ENCODE measurements around the gene PHYKPL.

PHYKPL gene

GRCh38 chr5:178191661-178192060, 40.9 kb downstream of the PHYKPL start:
- Mint-ChIP-seq H3K27me3 (peaks cover 7% of the 10 kb centered on the region), H3K9me3 (ENCODE audit: low read depth) (no peaks in the 10 kb centered on the region), H3K4me1 (ENCODE audit: low read depth) (peaks cover 11% of the 10 kb centered on the region), H3K27ac (no peak overlapping the region), H3K4me3 (no peak overlapping the region), H3K36me3 (peaks cover 3% of the 10 kb centered on the region)

DNA sequence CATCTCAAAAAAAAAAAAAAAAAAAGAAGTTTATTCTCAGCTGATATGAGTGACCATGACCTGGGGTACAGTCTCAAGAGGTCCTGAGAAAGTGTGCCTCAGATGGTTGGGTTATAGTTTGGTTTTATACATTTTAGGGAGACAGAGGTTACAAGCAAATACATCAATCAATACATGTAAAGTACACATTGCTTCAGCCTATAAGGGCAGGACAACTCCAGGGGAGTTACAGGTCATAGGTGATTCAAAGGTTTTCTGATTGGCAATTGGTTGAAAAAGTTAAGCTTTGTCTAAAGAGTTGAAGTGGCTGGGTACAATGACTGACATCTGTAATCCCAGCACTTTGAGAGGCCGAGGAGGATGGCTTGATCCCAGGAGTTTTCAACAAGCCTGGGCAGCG, 43.2 kb downstream of the PHYKPL start:
- no peak overlapping the region for H3K4me3 Mint-ChIP-seq
- no peaks in the 10 kb centered on the region for H3K9me3 Mint-ChIP-seq (ENCODE audit: low read depth)
- H3K36me3 Mint-ChIP-seq, result peaks cover 3% of the 10 kb centered on the region
- peaks cover 7% of the 10 kb centered on the region for H3K27me3 Mint-ChIP-seq
- H3K27ac Mint-ChIP-seq, result no peak overlapping the region
- H3K4me1 Mint-ChIP-seq (ENCODE audit: low read depth), result peaks cover 11% of the 10 kb centered on the region

- Mint-ChIP-seq H3K27ac (no peak within 1 kb of the TSS), H3K36me3 (no peaks in the 10 kb centered on the region), H3K4me1 (ENCODE audit: low read depth) (peaks cover 6% of the 10 kb centered on the region), H3K27me3 (no peaks in the 10 kb centered on the region), H3K9me3 (ENCODE audit: low read depth) (no peaks in the 10 kb centered on the region), H3K4me3 (no peak within 1 kb of the TSS)
Measured at GRCh38 chr5:178187014-178187413, 45.6 kb downstream of the PHYKPL start, which contains the start of gene GMCL2. Gene GMCL2 (minus strand): TSS chr5:178187371. CDS start chr5:178187299, 72 bp downstream.

- Mint-ChIP-seq H3K4me3 (no peak overlapping the region), H3K9me3 (ENCODE audit: low read depth) (no peaks in the 10 kb centered on the region), H3K27me3 (no peaks in the 10 kb centered on the region), H3K36me3 (no peaks in the 10 kb centered on the region), H3K4me1 (ENCODE audit: low read depth) (peaks cover 7% of the 10 kb centered on the region), H3K27ac (no peak overlapping the region)
Measured at GRCh38 chr5:178186427-178186826, 46.2 kb downstream of the PHYKPL start.

DNA sequence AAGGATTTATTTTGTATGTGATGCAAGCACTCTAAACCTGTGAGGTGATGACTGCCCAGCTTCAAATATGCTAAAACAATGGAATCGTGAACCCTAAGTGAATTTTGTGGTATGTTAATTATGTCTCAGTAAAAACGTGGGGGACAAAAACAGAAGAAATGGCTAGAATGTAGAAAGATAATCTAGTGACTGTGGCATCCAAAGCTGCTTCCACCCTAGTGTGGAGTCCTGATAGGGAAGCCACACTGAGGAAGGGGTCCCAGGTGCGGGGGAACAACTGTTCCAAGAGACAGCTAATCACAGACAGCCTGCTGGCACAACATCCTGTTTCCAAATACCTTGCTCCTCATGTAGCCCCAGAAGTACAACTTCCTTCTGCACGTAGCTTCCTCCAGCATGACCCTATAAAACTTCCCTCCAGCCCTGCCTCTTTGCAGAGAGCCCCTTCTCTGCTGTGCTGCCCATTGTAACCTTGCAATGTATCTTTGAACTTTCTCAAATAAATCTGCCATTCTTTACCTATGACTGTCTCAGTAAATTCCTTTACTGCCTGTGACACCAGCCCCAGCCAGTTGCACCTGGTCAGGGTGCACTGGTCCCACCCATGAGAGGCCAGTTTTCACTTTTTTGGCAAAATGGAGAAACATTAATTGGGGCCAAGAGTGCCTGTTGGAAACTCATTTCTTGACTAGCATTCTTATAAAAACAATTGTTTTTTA, 50.3 kb downstream of the PHYKPL start:
- H3K4me1 Mint-ChIP-seq (ENCODE audit: low read depth), result peaks cover 7% of the 10 kb centered on the region
- no peak overlapping the region for H3K27ac Mint-ChIP-seq
- H3K9me3 Mint-ChIP-seq (ENCODE audit: low read depth), result no peaks in the 10 kb centered on the region
- H3K4me3 Mint-ChIP-seq, result no peak overlapping the region
- no peaks in the 10 kb centered on the region for H3K27me3 Mint-ChIP-seq
- H3K36me3 Mint-ChIP-seq, result no peaks in the 10 kb centered on the region

- Mint-ChIP-seq H3K27ac (no peak overlapping the region), H3K4me3 (no peak overlapping the region), H3K27me3 (no peaks in the 10 kb centered on the region), H3K9me3 (ENCODE audit: low read depth) (no peaks in the 10 kb centered on the region), H3K36me3 (no peaks in the 10 kb centered on the region), H3K4me1 (ENCODE audit: low read depth) (peaks cover 7% of the 10 kb centered on the region)
Measured at GRCh38 chr5:178180141-178180863, 52.3 kb downstream of the PHYKPL start.

GRCh38 chr5:178177569-178177968, 55.0 kb downstream of the PHYKPL start:
- Mint-ChIP-seq H3K9me3 (ENCODE audit: low read depth) (no peaks in the 10 kb centered on the region), H3K4me3 (no peak overlapping the region), H3K27me3 (no peaks in the 10 kb centered on the region), H3K4me1 (ENCODE audit: low read depth) (peaks cover 6% of the 10 kb centered on the region), H3K27ac (no peak overlapping the region), H3K36me3 (no peaks in the 10 kb centered on the region)

- Mint-ChIP-seq H3K27ac (no peak overlapping the region), H3K27me3 (no peaks in the 10 kb centered on the region), H3K4me3 (no peak overlapping the region)
Measured at GRCh38 chr5:178176791-178177190, 55.8 kb downstream of the PHYKPL start.

GRCh38 chr5:178174456-178174855, 58.1 kb downstream of the PHYKPL start:
- no peak overlapping the region for H3K27ac Mint-ChIP-seq
- no peak overlapping the region for H3K4me3 Mint-ChIP-seq
- no peaks in the 10 kb centered on the region for H3K36me3 Mint-ChIP-seq
- no peaks in the 10 kb centered on the region for H3K4me1 Mint-ChIP-seq (ENCODE audit: low read depth)
- H3K27me3 Mint-ChIP-seq, result no peaks in the 10 kb centered on the region
- H3K9me3 Mint-ChIP-seq (ENCODE audit: low read depth), result no peaks in the 10 kb centered on the region

More at GRCh38 chr5:178176791-178177190, 55.8 kb downstream of the PHYKPL start:
- no peaks in the 10 kb centered on the region for H3K36me3 Mint-ChIP-seq
- H3K4me1 Mint-ChIP-seq (ENCODE audit: low read depth), result no peaks in the 10 kb centered on the region
- H3K9me3 Mint-ChIP-seq (ENCODE audit: low read depth), result no peaks in the 10 kb centered on the region

DNA sequence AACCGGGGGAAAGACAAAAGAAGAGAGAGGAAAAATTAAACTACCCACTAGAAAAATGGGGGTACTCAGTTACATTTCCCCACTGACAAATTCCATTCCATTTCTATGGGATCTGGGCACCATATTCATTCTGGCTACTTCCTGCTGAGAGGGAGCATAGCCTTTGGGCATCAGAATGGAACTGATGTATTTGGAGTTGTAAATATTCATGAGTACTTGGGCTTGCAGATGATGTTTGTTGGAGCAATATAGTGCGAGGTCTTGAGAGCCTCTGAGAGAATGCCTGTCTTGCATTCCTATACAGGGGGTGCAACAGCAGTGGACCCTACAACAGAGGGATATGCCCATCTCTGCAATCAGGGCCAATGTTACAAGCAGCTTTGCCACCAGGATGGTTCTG, 62.1 kb downstream of the PHYKPL start:
- Mint-ChIP-seq H3K4me1 (ENCODE audit: low read depth) (no peaks in the 10 kb centered on the region), H3K4me3 (no peak overlapping the region), H3K9me3 (ENCODE audit: low read depth) (no peaks in the 10 kb centered on the region), H3K27me3 (no peaks in the 10 kb centered on the region), H3K27ac (no peak overlapping the region), H3K36me3 (no peaks in the 10 kb centered on the region)

- H3K4me3 Mint-ChIP-seq, result no peak overlapping the region
- H3K36me3 Mint-ChIP-seq, result no peaks in the 10 kb centered on the region
- H3K4me1 Mint-ChIP-seq (ENCODE audit: low read depth), result peaks cover 5% of the 10 kb centered on the region
- no peak overlapping the region for H3K27ac Mint-ChIP-seq
- H3K9me3 Mint-ChIP-seq (ENCODE audit: low read depth), result no peaks in the 10 kb centered on the region
- no peaks in the 10 kb centered on the region for H3K27me3 Mint-ChIP-seq
Measured at GRCh38 chr5:178165581-178165980, 67.0 kb downstream of the PHYKPL start.

GRCh38 chr5:178163772-178164735, 68.5 kb downstream of the PHYKPL start:
- Mint-ChIP-seq H3K27ac (no peak overlapping the region), H3K4me1 (ENCODE audit: low read depth) (peaks cover 5% of the 10 kb centered on the region), H3K9me3 (ENCODE audit: low read depth) (no peaks in the 10 kb centered on the region), H3K36me3 (no peaks in the 10 kb centered on the region), H3K27me3 (no peaks in the 10 kb centered on the region), H3K4me3 (no peak overlapping the region)

DNA sequence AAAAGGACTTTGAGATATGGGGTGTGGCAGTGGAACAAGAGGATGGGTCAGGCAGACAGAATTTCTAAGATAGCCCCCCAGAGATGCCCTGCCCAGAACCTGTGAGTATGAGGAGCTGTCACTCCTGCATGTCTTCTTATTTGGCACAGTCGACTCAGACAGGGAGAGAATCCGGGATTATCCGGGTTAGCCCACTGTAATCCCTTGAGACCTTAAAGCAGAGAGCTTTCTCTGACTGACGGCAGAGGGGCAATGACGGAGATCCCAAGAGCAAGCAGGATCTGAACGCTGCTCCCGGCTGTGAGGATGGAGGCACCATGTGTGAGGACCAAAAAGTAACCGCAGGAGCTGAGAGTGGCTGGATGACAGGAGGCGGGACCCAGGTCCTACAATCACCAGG, 70.1 kb downstream of the PHYKPL start:
- no peak overlapping the region for H3K4me3 Mint-ChIP-seq
- H3K36me3 Mint-ChIP-seq, result no peaks in the 10 kb centered on the region
- H3K27ac Mint-ChIP-seq, result no peak overlapping the region
- no peaks in the 10 kb centered on the region for H3K27me3 Mint-ChIP-seq
- peaks cover 5% of the 10 kb centered on the region for H3K4me1 Mint-ChIP-seq (ENCODE audit: low read depth)
- H3K9me3 Mint-ChIP-seq (ENCODE audit: low read depth), result no peaks in the 10 kb centered on the region

DNA sequence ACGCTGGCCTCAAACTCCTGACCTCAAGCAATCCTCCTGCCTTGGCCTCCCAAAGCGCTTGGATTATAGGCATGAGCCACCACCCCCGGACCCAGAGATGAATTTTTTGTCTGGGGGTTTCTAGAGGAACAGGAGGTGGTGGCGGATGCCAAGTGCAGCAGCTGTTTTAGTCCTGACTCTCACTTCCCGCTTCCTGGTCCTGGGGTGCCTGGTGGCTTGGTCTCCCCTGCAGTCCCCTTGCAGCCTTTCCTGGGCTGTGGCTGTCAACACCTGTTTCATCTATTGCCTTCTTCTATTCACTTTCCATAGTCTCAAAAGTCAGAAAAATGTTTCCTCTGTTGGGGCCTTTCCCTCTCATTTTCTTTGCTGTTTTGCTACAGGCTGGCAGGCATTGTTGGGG, 72.4 kb downstream of the PHYKPL start:
- Mint-ChIP-seq H3K27ac (no peak overlapping the region), H3K36me3 (no peaks in the 10 kb centered on the region), H3K4me1 (ENCODE audit: low read depth) (peaks cover 5% of the 10 kb centered on the region), H3K27me3 (no peaks in the 10 kb centered on the region), H3K9me3 (ENCODE audit: low read depth) (no peaks in the 10 kb centered on the region), H3K4me3 (no peak overlapping the region)

Data from activated naive CD8-positive, alpha-beta T cell (primary cell).